ENCODE data around the gene BLOC1S5.

The BLOC1S5 gene

DNA sequence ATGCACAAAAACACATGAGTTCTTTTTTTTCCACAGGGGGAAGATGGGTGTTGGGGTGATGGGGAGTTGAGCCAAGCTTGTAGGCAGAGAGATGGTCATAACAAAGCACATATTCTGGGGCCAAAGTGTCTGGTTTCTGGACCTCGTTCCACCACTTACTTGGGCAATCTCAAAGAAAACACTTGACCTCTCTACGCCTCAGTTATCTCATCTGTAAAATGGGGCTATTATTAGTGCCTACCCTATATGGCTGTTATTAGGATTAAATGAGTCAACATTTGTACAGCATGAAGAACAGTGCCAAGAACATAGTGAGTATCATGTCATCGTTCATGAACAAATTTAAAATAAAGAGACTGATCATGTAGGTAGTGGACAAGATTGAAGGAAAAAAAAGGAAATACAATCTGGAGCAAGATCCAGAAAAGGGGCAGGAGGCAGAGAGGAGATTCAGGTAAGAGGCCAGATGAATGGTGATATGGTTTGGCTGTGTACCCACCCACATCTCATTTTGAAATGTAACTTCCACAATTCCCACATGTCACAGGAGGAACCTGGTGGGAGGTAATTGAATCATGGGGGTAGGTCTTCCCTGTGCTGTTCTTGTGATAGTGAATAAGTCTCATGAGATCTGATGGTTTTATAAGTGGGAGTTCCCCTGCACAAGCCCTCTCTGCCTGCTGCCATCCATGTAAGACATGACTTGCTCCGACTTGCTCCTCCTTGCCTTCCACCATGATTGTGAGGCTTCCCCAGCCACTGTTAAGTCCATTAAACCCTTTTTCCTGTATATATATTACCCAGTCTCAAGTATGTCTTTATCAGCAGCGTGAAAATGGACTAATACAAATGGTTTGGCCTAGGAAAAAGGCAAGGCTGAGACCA is 23.9 kb upstream of the BLOC1S5 start:
- Histone ChIP-seq H3F3A (ENCODE audit: low read depth) (no peaks in the 10 kb centered on the region), H3K4me1 (ENCODE audit: insufficient read depth, low read length, poor library complexity, severe bottlenecking) (peaks cover 7% of the 10 kb centered on the region), H3K9me3 (ENCODE audit: insufficient read depth, low read depth, low read length) (peaks cover 8% of the 10 kb centered on the region; the same call in 1 of the 2 replicates), H3K27me3 (ENCODE audit: insufficient read depth, low read length, poor library complexity, severe bottlenecking) (no peaks in the 10 kb centered on the region), H3K36me3 (ENCODE audit: insufficient read depth, low read length) (peaks cover 64% of the 10 kb centered on the region), H3K79me2 (ENCODE audit: insufficient read depth, low read length) (peaks cover 5% of the 10 kb centered on the region; the same call in 1 of the 2 replicates), H3K4me2 (ENCODE audit: low read depth, low read length, poor library complexity, severe bottlenecking) (no peak overlapping the region), H3K4me3 (ENCODE audit: low read length, poor library complexity, severe bottlenecking) (no peak overlapping the region), H3K9me2 (replicated peaks; ENCODE audit: low read depth, low read length) (no peaks in the 10 kb centered on the region), H2AFZ (ENCODE audit: low read length) (no peak overlapping the region), H4K20me1 (ENCODE audit: insufficient read depth, low read length, poor library complexity, severe bottlenecking) (peaks cover 2% of the 10 kb centered on the region), H3K9ac (ENCODE audit: low read depth, low read length, poor library complexity, severe bottlenecking) (no peak overlapping the region)
- TF ChIP-seq EZH2phosphoT487 (IDR thresholded peaks at IDR 0.05; ENCODE audit: borderline replicate concordance), result no peak
- TF ChIP-seq, protein P1, sequence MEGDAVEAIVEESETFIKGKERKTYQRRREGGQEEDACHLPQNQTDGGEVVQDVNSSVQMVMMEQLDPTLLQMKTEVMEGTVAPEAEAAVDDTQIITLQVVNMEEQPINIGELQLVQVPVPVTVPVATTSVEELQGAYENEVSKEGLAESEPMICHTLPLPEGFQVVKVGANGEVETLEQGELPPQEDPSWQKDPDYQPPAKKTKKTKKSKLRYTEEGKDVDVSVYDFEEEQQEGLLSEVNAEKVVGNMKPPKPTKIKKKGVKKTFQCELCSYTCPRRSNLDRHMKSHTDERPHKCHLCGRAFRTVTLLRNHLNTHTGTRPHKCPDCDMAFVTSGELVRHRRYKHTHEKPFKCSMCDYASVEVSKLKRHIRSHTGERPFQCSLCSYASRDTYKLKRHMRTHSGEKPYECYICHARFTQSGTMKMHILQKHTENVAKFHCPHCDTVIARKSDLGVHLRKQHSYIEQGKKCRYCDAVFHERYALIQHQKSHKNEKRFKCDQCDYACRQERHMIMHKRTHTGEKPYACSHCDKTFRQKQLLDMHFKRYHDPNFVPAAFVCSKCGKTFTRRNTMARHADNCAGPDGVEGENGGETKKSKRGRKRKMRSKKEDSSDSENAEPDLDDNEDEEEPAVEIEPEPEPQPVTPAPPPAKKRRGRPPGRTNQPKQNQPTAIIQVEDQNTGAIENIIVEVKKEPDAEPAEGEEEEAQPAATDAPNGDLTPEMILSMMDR (conservative IDR thresholded peaks at IDR 0.05; ENCODE audit: low read length), result no peak

DNA sequence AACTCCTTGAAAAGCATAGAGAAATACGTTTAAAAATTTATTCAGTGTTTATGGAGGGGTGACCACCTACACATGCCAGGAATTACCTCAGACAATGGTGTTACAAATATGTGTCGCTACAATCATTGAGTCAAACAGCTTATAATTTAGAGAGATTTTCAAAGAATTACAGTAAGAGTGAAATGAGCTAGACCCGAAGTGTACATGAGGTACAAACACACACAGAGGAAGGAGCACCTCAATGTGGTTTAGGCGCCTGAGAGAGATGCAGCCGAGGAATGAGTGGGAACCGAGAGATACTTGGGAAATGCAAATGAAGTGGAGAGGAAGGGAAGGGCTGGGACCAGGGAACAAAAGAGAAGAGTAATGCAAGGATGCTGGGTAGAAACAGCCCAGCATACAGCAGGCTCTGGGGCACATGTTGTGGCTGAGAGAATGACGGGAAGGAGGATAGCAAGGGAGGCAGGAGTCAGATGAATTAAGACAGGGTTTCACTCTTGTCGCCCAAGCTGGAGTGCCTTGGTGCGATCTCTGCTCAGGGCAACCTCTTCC is 22.6 kb upstream of the BLOC1S5 start:
- Histone ChIP-seq H3K79me2 (ENCODE audit: insufficient read depth, low read length) (peaks cover 11% of the 10 kb centered on the region; the same call in 1 of the 2 replicates), H3K4me3 (ENCODE audit: low read length, poor library complexity, severe bottlenecking) (no peak overlapping the region), H3K36me3 (ENCODE audit: insufficient read depth, low read length) (peaks cover 61% of the 10 kb centered on the region), H3K4me1 (ENCODE audit: insufficient read depth, low read length, poor library complexity, severe bottlenecking) (peaks cover 13% of the 10 kb centered on the region), H2AFZ (ENCODE audit: low read length) (no peak overlapping the region), H3K9me3 (ENCODE audit: insufficient read depth, low read depth, low read length) (peaks cover 8% of the 10 kb centered on the region; the same call in 1 of the 2 replicates), H3K9me2 (replicated peaks; ENCODE audit: low read depth, low read length) (no peaks in the 10 kb centered on the region), H3K9ac (ENCODE audit: low read depth, low read length, poor library complexity, severe bottlenecking) (no peak overlapping the region), H3K4me2 (ENCODE audit: low read depth, low read length, poor library complexity, severe bottlenecking) (no peak overlapping the region), H3K27me3 (ENCODE audit: insufficient read depth, low read length, poor library complexity, severe bottlenecking) (no peaks in the 10 kb centered on the region), H4K20me1 (ENCODE audit: insufficient read depth, low read length, poor library complexity, severe bottlenecking) (peaks cover 2% of the 10 kb centered on the region), H3F3A (ENCODE audit: low read depth) (no peaks in the 10 kb centered on the region)
- TF ChIP-seq, protein P1 (conservative IDR thresholded peaks at IDR 0.05; ENCODE audit: low read length), result no peak
- no peak for TF ChIP-seq EZH2phosphoT487 (IDR thresholded peaks at IDR 0.05; ENCODE audit: borderline replicate concordance)

DNA sequence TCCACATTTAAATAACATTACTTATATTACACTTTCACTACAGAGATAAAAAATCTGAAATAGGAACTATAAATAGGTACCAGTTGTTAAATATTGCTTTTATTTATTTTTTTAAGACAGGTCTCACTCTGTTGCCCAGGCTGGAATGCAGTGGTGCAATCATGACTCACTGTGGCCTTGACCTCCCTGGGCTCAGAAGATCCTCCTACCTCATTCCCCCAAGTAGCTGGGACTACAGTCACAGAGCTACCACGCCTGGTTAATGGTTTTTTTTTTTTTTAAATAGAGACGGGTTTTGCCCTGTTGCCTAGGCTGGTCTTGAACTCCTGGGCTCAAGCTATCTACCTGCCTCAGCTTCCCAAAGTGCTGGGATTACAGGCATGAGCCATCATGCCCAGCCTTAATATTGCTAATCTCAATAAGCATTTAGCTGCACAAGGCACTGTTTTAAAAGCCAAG is 20.9 kb upstream of the BLOC1S5 start:
- Histone ChIP-seq H4K20me1 (ENCODE audit: insufficient read depth, low read length, poor library complexity, severe bottlenecking) (peaks cover 5% of the 10 kb centered on the region), H3K9me3 (ENCODE audit: insufficient read depth, low read depth, low read length) (peaks cover 6% of the 10 kb centered on the region; the same call in 1 of the 2 replicates), H2AFZ (ENCODE audit: low read length) (no peak overlapping the region), H3K9me2 (replicated peaks; ENCODE audit: low read depth, low read length) (no peaks in the 10 kb centered on the region), H3K4me1 (ENCODE audit: insufficient read depth, low read length, poor library complexity, severe bottlenecking) (peaks cover 13% of the 10 kb centered on the region), H3K9ac (ENCODE audit: low read depth, low read length, poor library complexity, severe bottlenecking) (no peak overlapping the region), H3K4me2 (ENCODE audit: low read depth, low read length, poor library complexity, severe bottlenecking) (no peak overlapping the region), H3K27me3 (ENCODE audit: insufficient read depth, low read length, poor library complexity, severe bottlenecking) (no peaks in the 10 kb centered on the region), H3K36me3 (ENCODE audit: insufficient read depth, low read length) (peaks cover 48% of the 10 kb centered on the region), H3K4me3 (ENCODE audit: low read length, poor library complexity, severe bottlenecking) (no peak overlapping the region), H3F3A (ENCODE audit: low read depth) (no peaks in the 10 kb centered on the region), H3K79me2 (ENCODE audit: insufficient read depth, low read length) (peaks cover 11% of the 10 kb centered on the region; the same call in 1 of the 2 replicates)
- TF ChIP-seq EZH2phosphoT487 (IDR thresholded peaks at IDR 0.05; ENCODE audit: borderline replicate concordance), result no peak
- TF ChIP-seq, protein P1 (conservative IDR thresholded peaks at IDR 0.05; ENCODE audit: low read length), result no peak
